DND-41 (cell line): ENCODE results near the gene RARRES1.

Experiments used
- ATAC-seq: fragments of 200-7000 bp; cut with Tn5 transposase; 3 replicates; pipeline ENCODE4 v1.9.1; 2021; ENCODE audit warnings: low read depth; ENCODE audit not compliant: insufficient read depth
- DNase-seq: peaks from one replicate; pipeline ENCODE4 v3.0.0-alpha.2; 2020
- H2AFZ ChIP-seq: 2 replicates; pipeline ENCODE4 v1.6.0; 2012; ENCODE audit warnings: low read depth, low read length
- H3K27ac ChIP-seq: 2 replicates; pipeline ENCODE4 v1.5.1; 2012; ENCODE audit warnings: low read length, inconsistent platforms
- H3K27me3 ChIP-seq: fragments of 200-600 bp; sonication (generic); 2 replicates; pipeline ENCODE4 v1.6.0; 2012; ENCODE audit warnings: low read length, mild to moderate bottlenecking, inconsistent platforms; ENCODE audit not compliant: insufficient read depth, poor library complexity
- H3K36me3 ChIP-seq: 2 replicates; pipeline ENCODE4 v1.5.1; 2012; ENCODE audit warnings: low read length, inconsistent platforms; ENCODE audit not compliant: insufficient read depth
- H3K4me1 ChIP-seq: 2 replicates; pipeline ENCODE4 v1.5.1; 2012; ENCODE audit warnings: mild to moderate bottlenecking, low read length; ENCODE audit not compliant: insufficient read depth
- H3K4me2 ChIP-seq: 2 replicates; pipeline ENCODE4 v1.6.0; 2012; ENCODE audit warnings: mild to moderate bottlenecking, moderate library complexity, low read length, inconsistent platforms; ENCODE audit not compliant: insufficient read depth
- H3K4me3 ChIP-seq, 2 experiments: fragments of 200-600 bp in 1 of 2; shearing (Covaris generic) in 1 of 2; 2 replicates each; pipeline ENCODE4 v1.5.1; 2012 to 2016; ENCODE audit warnings: inconsistent platforms in 2 of 2, low read length in 2 of 2, mild to moderate bottlenecking in 2 of 2, low read depth in 1 of 2, moderate library complexity in 1 of 2
- H3K79me2 ChIP-seq: 2 replicates; pipeline ENCODE4 v1.6.0; 2012; ENCODE audit warnings: low read length, inconsistent platforms; ENCODE audit not compliant: insufficient read depth
- H3K9ac ChIP-seq: 2 replicates; pipeline ENCODE4 v1.6.0; 2012; ENCODE audit warnings: low read depth, mild to moderate bottlenecking, inconsistent platforms, low read length, moderate library complexity
- H3K9me3 ChIP-seq: 2 replicates; pipeline ENCODE4 v1.5.1; 2012; ENCODE audit warnings: low read length, moderate library complexity, mild to moderate bottlenecking, inconsistent platforms; ENCODE audit not compliant: insufficient read depth, severe bottlenecking
- H4K20me1 ChIP-seq: 2 replicates; pipeline ENCODE4 v1.6.0; 2012; ENCODE audit warnings: low read length; ENCODE audit not compliant: insufficient read depth
- CTCF ChIP-seq: IDR thresholded peaks from 2 replicates; pipeline ENCODE4 v1.5.1; 2012; ENCODE audit warnings: borderline replicate concordance, low read length, moderate library complexity, mild to moderate bottlenecking; ENCODE audit not compliant: poor library complexity, severe bottlenecking; ENCODE audit errors: extremely low read depth
- EZH2 ChIP-seq: IDR thresholded peaks from 3 replicates; pipeline ENCODE4 v1.6.1; 2012; ENCODE audit warnings: borderline replicate concordance, low read depth, mild to moderate bottlenecking, moderate library complexity, low read length, inconsistent platforms; ENCODE audit not compliant: severe bottlenecking

The RARRES1 gene

GRCh38 chr3:158763421-158763820 is 31.2 kb upstream of the RARRES1 start:
- H3K36me3 ChIP-seq: no peaks in the 10 kb centered on the region
- no peak overlapping the region for H3K27ac ChIP-seq
- H2AFZ ChIP-seq: no peak overlapping the region
- no peaks in the 10 kb centered on the region for H3K27me3 ChIP-seq
- ATAC-seq: no peak
- H3K79me2 ChIP-seq: no peaks in the 10 kb centered on the region
- H4K20me1 ChIP-seq: no peaks in the 10 kb centered on the region
- TF ChIP-seq CTCF (no peak), EZH2 (no peak)
- H3K4me1 ChIP-seq: no peaks in the 10 kb centered on the region
- no peak overlapping the region for H3K4me3 ChIP-seq
- no peak overlapping the region for H3K9ac ChIP-seq
- DNase-seq: no peak
- no peak overlapping the region for H3K4me2 ChIP-seq
- no peaks in the 10 kb centered on the region for H3K9me3 ChIP-seq

DNA sequence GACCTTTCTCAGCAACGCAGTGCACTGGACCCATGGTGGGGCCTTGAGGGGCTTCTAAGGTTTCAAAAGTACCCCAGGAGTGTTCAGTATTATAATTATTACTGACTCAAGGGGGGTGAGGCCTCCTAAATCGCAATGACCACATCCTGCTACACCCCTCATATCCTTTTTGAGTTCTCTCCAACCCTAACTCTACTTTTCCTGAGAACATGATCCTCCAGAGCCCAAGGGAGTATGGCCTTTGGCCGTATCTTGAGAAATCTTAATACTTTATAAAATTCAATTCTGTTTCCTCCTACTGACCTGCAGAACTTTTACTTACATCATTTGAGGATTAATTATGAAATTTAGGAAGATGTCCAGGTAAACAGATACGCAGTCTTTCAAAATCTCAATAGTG is 30.4 kb upstream of the RARRES1 start:
- no peak for DNase-seq

GRCh38 chr3:158761350-158761749 is 29.1 kb upstream of the RARRES1 start:
- ATAC-seq: no peak
- Histone ChIP-seq H3K79me2 (no peaks in the 10 kb centered on the region), H2AFZ (no peak overlapping the region), H3K4me2 (no peak overlapping the region), H3K9me3 (no peaks in the 10 kb centered on the region), H3K27ac (no peak overlapping the region), H3K4me1 (no peaks in the 10 kb centered on the region), H3K4me3 (no peak overlapping the region), H3K36me3 (no peaks in the 10 kb centered on the region), H3K9ac (no peak overlapping the region), H3K27me3 (no peaks in the 10 kb centered on the region), H4K20me1 (no peaks in the 10 kb centered on the region)
- DNase-seq: no peak
- TF ChIP-seq CTCF (no peak), EZH2 (no peak)

More for the DNA sequence above, 30.4 kb upstream of the RARRES1 start:
- Histone ChIP-seq H2AFZ (no peak overlapping the region), H3K36me3 (no peaks in the 10 kb centered on the region), H3K4me1 (no peaks in the 10 kb centered on the region), H4K20me1 (no peaks in the 10 kb centered on the region), H3K4me2 (no peak overlapping the region), H3K79me2 (no peaks in the 10 kb centered on the region), H3K4me3 (no peak overlapping the region), H3K27ac (no peak overlapping the region), H3K9ac (no peak overlapping the region), H3K9me3 (no peaks in the 10 kb centered on the region), H3K27me3 (no peaks in the 10 kb centered on the region)
- no peak for ATAC-seq
- TF ChIP-seq EZH2 (no peak), CTCF (no peak)

GRCh38 chr3:158755421-158755820 is 23.2 kb upstream of the RARRES1 start:
- Histone ChIP-seq H3K27me3 (no peaks in the 10 kb centered on the region), H3K27ac (no peak overlapping the region), H3K79me2 (no peaks in the 10 kb centered on the region), H3K4me3 (no peak overlapping the region), H3K9me3 (no peaks in the 10 kb centered on the region), H3K9ac (no peak overlapping the region), H4K20me1 (no peaks in the 10 kb centered on the region), H3K4me1 (no peaks in the 10 kb centered on the region), H2AFZ (no peak overlapping the region), H3K4me2 (no peak overlapping the region), H3K36me3 (no peaks in the 10 kb centered on the region)
- TF ChIP-seq EZH2: no peak
- TF ChIP-seq CTCF: no peak
- DNase-seq (no peak), ATAC-seq (no peak)
